ENCODE measurements around the gene SLIT3. TPM values are rescaled to one million over a fixed set of nuclear protein-coding genes. Genes with fewer than 3 reads are reported as not detected.

Gene SLIT3
- total RNA-seq, 3 donors from 2014 or later (not counting 1 experiment from before 2014, with no cell fraction given): 0.34 to 0.80 TPM; not detected in 1

DNA sequence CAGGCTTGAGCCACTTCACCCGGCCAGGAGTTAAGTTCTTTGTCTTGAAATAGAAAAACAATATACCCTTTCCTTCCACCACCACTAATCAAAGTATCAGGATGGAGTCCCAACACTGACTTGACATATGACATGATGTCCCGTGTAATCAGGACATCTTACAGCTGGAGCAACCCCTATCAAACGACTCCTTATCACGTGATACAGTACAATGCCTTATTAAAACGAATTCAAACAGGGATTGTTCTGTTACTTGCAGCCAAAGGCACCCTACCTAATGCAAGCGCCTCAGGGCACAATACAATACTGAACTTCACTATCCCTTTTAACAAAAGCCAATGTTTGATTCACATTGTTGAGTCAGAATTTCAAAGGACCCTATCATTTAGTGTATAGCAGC lies 261.3 kb downstream of the SLIT3 start:
- Histone ChIP-seq H3K27me3 (ENCODE audit: control insufficient read depth, insufficient read depth, low read length) (no peaks in the 10 kb centered on the region), H3K27ac (ENCODE audit: low read length) (no peak overlapping the region), H3K4me3 (ENCODE audit: low read length) (no peak overlapping the region), H3K36me3 (ENCODE audit: control insufficient read depth, insufficient read depth, low read length) (no peaks in the 10 kb centered on the region), H3K4me1 (ENCODE audit: control insufficient read depth, insufficient read depth, low read length) (no peaks in the 10 kb centered on the region), H3K9me3 (ENCODE audit: control insufficient read depth, insufficient read depth, low read length) (no peaks in the 10 kb centered on the region)
- no peak for ATAC-seq
- H3K36me3 Mint-ChIP-seq: no peaks in the 10 kb centered on the region
- peaks cover 7 to 22% of the 10 kb centered on the region in 2 donors for H3K27me3 Mint-ChIP-seq (ENCODE audit: low read depth in 2 of 2)
- no peaks in the 10 kb centered on the region for H3K4me1 Mint-ChIP-seq
- no peaks in the 10 kb centered on the region for H3K9me3 Mint-ChIP-seq
- TF ChIP-seq, protein P1, sequence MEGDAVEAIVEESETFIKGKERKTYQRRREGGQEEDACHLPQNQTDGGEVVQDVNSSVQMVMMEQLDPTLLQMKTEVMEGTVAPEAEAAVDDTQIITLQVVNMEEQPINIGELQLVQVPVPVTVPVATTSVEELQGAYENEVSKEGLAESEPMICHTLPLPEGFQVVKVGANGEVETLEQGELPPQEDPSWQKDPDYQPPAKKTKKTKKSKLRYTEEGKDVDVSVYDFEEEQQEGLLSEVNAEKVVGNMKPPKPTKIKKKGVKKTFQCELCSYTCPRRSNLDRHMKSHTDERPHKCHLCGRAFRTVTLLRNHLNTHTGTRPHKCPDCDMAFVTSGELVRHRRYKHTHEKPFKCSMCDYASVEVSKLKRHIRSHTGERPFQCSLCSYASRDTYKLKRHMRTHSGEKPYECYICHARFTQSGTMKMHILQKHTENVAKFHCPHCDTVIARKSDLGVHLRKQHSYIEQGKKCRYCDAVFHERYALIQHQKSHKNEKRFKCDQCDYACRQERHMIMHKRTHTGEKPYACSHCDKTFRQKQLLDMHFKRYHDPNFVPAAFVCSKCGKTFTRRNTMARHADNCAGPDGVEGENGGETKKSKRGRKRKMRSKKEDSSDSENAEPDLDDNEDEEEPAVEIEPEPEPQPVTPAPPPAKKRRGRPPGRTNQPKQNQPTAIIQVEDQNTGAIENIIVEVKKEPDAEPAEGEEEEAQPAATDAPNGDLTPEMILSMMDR (IDR thresholded peaks at IDR 0.05): no peak
- DNase-seq: no peak
- H3K27ac Mint-ChIP-seq: no peak overlapping the region
- intact Hi-C loops (cut with micrococcal nuclease): no loop called here
- H3K4me3 Mint-ChIP-seq: no peak overlapping the region
- WGBS (ENCODE audit: insufficient coverage): 80% methylated on average over 6 of the region's 6 CpGs

DNA sequence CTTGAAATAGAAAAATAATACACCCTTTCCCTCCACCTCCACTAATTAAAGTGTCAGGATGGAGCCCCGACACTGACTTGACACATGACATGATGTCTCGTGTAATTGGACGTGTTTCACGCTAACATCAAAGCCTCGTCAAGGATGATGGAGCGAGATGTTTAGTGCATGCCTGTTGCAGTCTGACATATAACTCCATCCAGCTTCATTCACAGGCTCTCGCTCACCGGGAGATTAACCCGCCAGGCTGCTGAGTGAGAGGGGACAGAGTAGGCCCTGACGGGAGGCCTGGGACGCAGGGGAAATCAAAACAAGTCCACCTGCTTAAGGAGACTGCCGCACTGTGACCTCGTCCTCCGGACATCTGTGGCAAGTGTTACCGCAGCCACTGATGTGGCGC lies 263.5 kb downstream of the SLIT3 start:
- Histone ChIP-seq H3K27ac (ENCODE audit: low read length) (no peak overlapping the region), H3K9me3 (ENCODE audit: control insufficient read depth, insufficient read depth, low read length) (no peaks in the 10 kb centered on the region), H3K4me1 (ENCODE audit: control insufficient read depth, insufficient read depth, low read length) (no peaks in the 10 kb centered on the region), H3K36me3 (ENCODE audit: control insufficient read depth, insufficient read depth, low read length) (no peaks in the 10 kb centered on the region), H3K27me3 (ENCODE audit: control insufficient read depth, insufficient read depth, low read length) (no peaks in the 10 kb centered on the region), H3K4me3 (ENCODE audit: low read length) (no peak overlapping the region)
- Mint-ChIP-seq H3K9me3 (no peaks in the 10 kb centered on the region), H3K27ac (no peak overlapping the region), H3K4me1 (no peaks in the 10 kb centered on the region), H3K27me3 (ENCODE audit: low read depth in 2 of 2) (peaks cover 10 to 26% of the 10 kb centered on the region in 2 donors), H3K36me3 (no peaks in the 10 kb centered on the region), H3K4me3 (no peak overlapping the region)
- intact Hi-C loops (cut with micrococcal nuclease): no loop called here
- WGBS (ENCODE audit: insufficient coverage): 95% methylated on average over 16 of the region's 16 CpGs
- ATAC-seq: no peak
- DNase-seq: no peak
- TF ChIP-seq, protein P1 (IDR thresholded peaks at IDR 0.05): no peak

DNA sequence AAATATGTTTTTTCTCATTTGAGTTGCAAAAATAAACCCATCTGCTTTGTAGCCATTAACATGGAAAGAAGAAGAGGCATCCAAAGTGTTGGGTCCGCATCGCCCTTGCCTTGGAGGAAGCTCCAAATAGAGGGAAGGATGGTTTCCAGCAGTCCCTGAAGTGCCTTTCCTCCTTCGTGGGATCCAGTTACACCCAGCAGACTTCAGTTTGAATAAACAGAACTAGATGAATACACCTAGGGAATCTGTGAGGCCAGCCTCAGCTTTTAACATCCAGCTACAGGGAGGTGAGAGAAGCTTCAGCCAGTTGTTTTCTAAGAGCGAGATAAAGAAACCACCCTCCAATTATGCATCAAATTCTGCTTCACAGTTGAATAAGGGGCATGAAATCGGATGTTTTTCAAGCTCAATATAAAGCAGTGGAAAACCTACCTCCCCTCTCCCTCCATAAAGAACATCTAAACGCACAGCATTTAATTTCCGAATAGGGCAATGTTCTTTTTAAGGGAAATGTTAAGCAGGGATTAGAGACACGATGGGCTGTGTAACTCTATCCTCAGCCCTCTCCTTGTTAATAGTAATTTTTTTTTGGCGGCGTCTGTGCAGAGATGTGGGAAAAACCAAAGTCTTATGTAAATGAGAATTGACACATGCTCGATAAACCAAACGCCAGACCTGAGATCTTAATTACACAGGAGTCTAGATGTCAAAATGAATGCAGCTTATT lies 264.7 kb downstream of the SLIT3 start:
- peaks cover 12 to 19% of the 10 kb centered on the region in 2 donors for H3K27me3 Mint-ChIP-seq (ENCODE audit: low read depth in 2 of 2)
- Histone ChIP-seq H3K27me3 (ENCODE audit: control insufficient read depth, insufficient read depth, low read length) (no peaks in the 10 kb centered on the region), H3K36me3 (ENCODE audit: control insufficient read depth, insufficient read depth, low read length) (no peaks in the 10 kb centered on the region), H3K27ac (ENCODE audit: low read length) (no peak overlapping the region), H3K4me3 (ENCODE audit: low read length) (no peak overlapping the region), H3K4me1 (ENCODE audit: control insufficient read depth, insufficient read depth, low read length) (no peaks in the 10 kb centered on the region), H3K9me3 (ENCODE audit: control insufficient read depth, insufficient read depth, low read length) (no peaks in the 10 kb centered on the region)
- no peak for DNase-seq
- ATAC-seq: no peak
- WGBS (ENCODE audit: insufficient coverage): 88% methylated on average over 12 of the region's 12 CpGs
- no peaks in the 10 kb centered on the region for H3K36me3 Mint-ChIP-seq
- H3K4me3 Mint-ChIP-seq: no peak overlapping the region
- H3K27ac Mint-ChIP-seq: no peak overlapping the region
- no peaks in the 10 kb centered on the region for H3K9me3 Mint-ChIP-seq
- TF ChIP-seq, protein P1 (IDR thresholded peaks at IDR 0.05): no peak
- intact Hi-C loops (cut with micrococcal nuclease): no loop called here
- H3K4me1 Mint-ChIP-seq: no peaks in the 10 kb centered on the region

All from natural killer cell (primary cell).